ENCODE data around the gene CLEC4M.
"Not testable (repeated sequence)": the region's sequence is repeated elsewhere in the genome, so short reads cannot be mapped to it uniquely, and the experiment has no call there.

The CLEC4M gene

GRCh38 chr19:7806876-7807275 is 43.8 kb downstream of the CLEC4M start:
- FAIRE-seq, result no peak
- DNase-seq (ENCODE audit: insufficient read length, low spot score), result no peak
- TF ChIP-seq CTCF (IDR thresholded peaks at IDR 0.05; ENCODE audit: insufficient read depth, missing control alignments), result no peak

- no peak for FAIRE-seq
- no peak for DNase-seq (ENCODE audit: insufficient read length, low spot score)
- no peak for TF ChIP-seq CTCF (IDR thresholded peaks at IDR 0.05; ENCODE audit: insufficient read depth, missing control alignments)
Observed at GRCh38 chr19:7808108-7808507, 45.1 kb downstream of the CLEC4M start.

- no peak for FAIRE-seq
- no peak for DNase-seq (ENCODE audit: insufficient read length, low spot score)
- no peak for TF ChIP-seq CTCF (IDR thresholded peaks at IDR 0.05; ENCODE audit: insufficient read depth, missing control alignments)
Observed at GRCh38 chr19:7811989-7812388, 48.9 kb downstream of the CLEC4M start.

GRCh38 chr19:7815325-7815724 is 52.3 kb downstream of the CLEC4M start:
- DNase-seq (ENCODE audit: insufficient read length, low spot score), result no peak
- no peak for FAIRE-seq
- no peak for TF ChIP-seq CTCF (IDR thresholded peaks at IDR 0.05; ENCODE audit: insufficient read depth, missing control alignments)

- DNase-seq (ENCODE audit: insufficient read length, low spot score); FAIRE-seq: not testable (repeated sequence)
Observed at GRCh38 chr19:7816040-7816439, 53.0 kb downstream of the CLEC4M start.

- no peak for FAIRE-seq
- TF ChIP-seq CTCF (IDR thresholded peaks at IDR 0.05; ENCODE audit: insufficient read depth, missing control alignments), result no peak
Observed at GRCh38 chr19:7817801-7818200, 54.8 kb downstream of the CLEC4M start.

GRCh38 chr19:7818806-7819205 is 55.8 kb downstream of the CLEC4M start:
- TF ChIP-seq CTCF (IDR thresholded peaks at IDR 0.05; ENCODE audit: insufficient read depth, missing control alignments), result no peak
- FAIRE-seq (no peak), DNase-seq (ENCODE audit: insufficient read length, low spot score) (no peak)

More at GRCh38 chr19:7817801-7818200, 54.8 kb downstream of the CLEC4M start:
- no peak for DNase-seq (ENCODE audit: insufficient read length, low spot score)
